ENCODE results near the gene GNAI1. TPM values are rescaled to one million over a fixed set of nuclear protein-coding genes. Genes with fewer than 3 reads are reported as not detected.

Gene GNAI1
- 100 to 1,000 TPM in 2 of 9 donors, 10 to 100 TPM in 7; 36.9 to 125 (median 72.5) TPM for total RNA-seq
- polyA plus RNA-seq, result 10 to 100 TPM; 14.8 to 92.8 (median 17.7) TPM
- long read RNA-seq, donor 1, full-length matches to known transcripts, result 29 of 29 reads
- long read RNA-seq, donor 1, partial matches to known transcripts, result 0 of 29 reads
- long read RNA-seq, donor 1, other reads (novel, unspliced or antisense), result 0 of 29 reads
- long read RNA-seq, donor 2, full-length matches to known transcripts, result 31 of 39 reads
- long read RNA-seq, donor 2, partial matches to known transcripts, result 8 of 39 reads
- long read RNA-seq, donor 2, other reads (novel, unspliced or antisense), result 0 of 39 reads
- long read RNA-seq, donor 3, full-length matches to known transcripts, result 21 of 21 reads
- long read RNA-seq, donor 3, partial matches to known transcripts, result 0 of 21 reads
- long read RNA-seq, donor 3, other reads (novel, unspliced or antisense), result 0 of 21 reads
- long read RNA-seq, donor 4, full-length matches to known transcripts, result 24 of 29 reads
- long read RNA-seq, donor 4, partial matches to known transcripts, result 2 of 29 reads
- long read RNA-seq, donor 4, other reads (novel, unspliced or antisense), result 3 of 29 reads
- long read RNA-seq, donor 5, full-length matches to known transcripts, result 228 of 234 reads
- long read RNA-seq, donor 5, partial matches to known transcripts, result 2 of 234 reads
- long read RNA-seq, donor 5, other reads (novel, unspliced or antisense), result 4 of 234 reads
- long read RNA-seq, donor 6, full-length matches to known transcripts, result 10 of 14 reads
- long read RNA-seq, donor 6, partial matches to known transcripts, result 4 of 14 reads
- long read RNA-seq, donor 6, other reads (novel, unspliced or antisense), result 0 of 14 reads
- long read RNA-seq, donor 7, full-length matches to known transcripts, result 17 of 34 reads
- long read RNA-seq, donor 7, partial matches to known transcripts, result 17 of 34 reads
- long read RNA-seq, donor 7, other reads (novel, unspliced or antisense), result 0 of 34 reads
- long read RNA-seq, donor 8, full-length matches to known transcripts, result 55 of 60 reads
- long read RNA-seq, donor 8, partial matches to known transcripts, result 5 of 60 reads
- long read RNA-seq, donor 8, other reads (novel, unspliced or antisense), result 0 of 60 reads
- long read RNA-seq, donor 9, full-length matches to known transcripts, result 27 of 49 reads
- long read RNA-seq, donor 9, partial matches to known transcripts, result 22 of 49 reads
- long read RNA-seq, donor 9, other reads (novel, unspliced or antisense), result 0 of 49 reads
- long read RNA-seq, donor 10, full-length matches to known transcripts, result 20 of 20 reads
- long read RNA-seq, donor 10, partial matches to known transcripts, result 0 of 20 reads
- long read RNA-seq, donor 10, other reads (novel, unspliced or antisense), result 0 of 20 reads

DNA sequence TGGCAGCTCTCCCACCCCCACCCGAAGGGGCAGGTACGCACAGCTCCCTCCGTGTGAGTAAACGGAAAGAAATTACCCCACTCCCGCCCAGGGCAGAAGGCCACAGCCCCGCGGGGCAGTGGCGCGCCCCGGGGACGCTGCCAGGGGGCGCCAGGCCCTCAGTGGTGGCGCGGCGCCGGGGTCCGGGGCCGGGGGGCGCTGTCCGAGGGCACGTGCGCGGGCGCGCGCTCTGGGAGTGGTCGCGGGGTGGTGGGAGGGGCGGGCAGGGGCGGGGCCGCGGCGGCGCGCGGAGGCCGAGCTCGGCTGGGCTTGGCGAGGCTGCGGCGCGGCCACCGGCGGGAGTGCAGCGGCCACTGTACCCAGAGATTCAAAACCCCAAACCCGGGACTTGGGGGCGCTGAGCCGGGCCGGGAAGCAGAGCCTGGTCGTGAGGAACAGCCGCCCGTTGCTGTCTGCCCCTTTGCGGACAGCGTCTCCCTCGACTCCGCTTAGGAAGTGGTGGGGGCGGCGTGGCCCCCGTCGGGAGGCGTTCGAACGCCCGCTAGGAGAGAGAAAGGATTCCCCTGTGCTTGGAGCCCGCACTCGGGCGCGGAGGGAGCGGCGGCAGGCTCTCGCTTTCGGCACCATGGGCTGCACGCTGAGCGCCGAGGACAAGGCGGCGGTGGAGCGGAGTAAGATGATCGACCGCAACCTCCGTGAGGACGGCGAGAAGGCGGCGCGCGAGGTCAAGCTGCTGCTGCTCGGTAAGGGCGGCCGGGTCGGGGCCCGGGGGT is at the start of gene GNAI1:
Gene GNAI1, plus strand, starts transcription at position 296 of the 773 bp plus-strand sequence. Its CDS starts 330 bp downstream, at position 626.
- intact Hi-C loops (cut with DNase I), result loop anchor here in 1 of 2 donors (10.0 kb wide), 4 partner anchors 50 to 250 kb away; no protein-coding TSS in a partner anchor

DNA sequence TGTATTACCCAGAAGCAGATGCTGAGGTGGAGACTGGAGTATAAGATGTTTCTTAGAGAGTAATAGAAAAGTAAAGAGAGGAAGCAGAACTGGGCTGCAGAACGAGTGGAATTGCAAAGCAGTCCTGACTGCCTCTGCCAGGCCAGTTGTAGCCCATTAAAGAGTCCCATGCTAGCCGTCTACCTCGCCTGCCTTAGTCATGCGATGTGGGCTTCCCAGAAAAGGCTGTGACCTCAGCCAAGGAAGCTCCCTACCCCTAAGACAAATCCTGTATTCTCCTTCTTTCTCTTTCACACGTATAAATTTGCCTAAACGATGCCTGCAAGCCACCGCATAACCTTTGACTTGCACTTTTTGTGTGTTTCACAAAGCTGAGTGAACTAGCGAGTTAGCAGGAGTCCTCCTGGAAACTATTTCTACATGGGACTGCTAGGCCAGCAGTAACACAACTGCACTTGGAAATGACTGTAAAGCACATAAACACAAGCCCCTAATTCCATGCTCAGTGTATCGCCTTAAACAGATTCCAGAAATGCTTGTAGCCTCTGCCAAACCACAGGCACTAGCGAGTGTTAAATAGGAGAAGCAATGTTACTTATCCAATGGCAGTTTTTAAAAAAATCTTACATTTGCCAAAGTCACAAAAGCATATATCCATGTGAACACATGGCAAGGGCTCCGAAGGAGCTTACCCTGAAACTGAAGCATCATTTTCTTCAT is 47.4 kb upstream of the GNAI1 start:
- TF ChIP-seq POLR2A (IDR thresholded peaks at IDR 0.05), result no peak
- TF ChIP-seq, protein P1, sequence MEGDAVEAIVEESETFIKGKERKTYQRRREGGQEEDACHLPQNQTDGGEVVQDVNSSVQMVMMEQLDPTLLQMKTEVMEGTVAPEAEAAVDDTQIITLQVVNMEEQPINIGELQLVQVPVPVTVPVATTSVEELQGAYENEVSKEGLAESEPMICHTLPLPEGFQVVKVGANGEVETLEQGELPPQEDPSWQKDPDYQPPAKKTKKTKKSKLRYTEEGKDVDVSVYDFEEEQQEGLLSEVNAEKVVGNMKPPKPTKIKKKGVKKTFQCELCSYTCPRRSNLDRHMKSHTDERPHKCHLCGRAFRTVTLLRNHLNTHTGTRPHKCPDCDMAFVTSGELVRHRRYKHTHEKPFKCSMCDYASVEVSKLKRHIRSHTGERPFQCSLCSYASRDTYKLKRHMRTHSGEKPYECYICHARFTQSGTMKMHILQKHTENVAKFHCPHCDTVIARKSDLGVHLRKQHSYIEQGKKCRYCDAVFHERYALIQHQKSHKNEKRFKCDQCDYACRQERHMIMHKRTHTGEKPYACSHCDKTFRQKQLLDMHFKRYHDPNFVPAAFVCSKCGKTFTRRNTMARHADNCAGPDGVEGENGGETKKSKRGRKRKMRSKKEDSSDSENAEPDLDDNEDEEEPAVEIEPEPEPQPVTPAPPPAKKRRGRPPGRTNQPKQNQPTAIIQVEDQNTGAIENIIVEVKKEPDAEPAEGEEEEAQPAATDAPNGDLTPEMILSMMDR (IDR thresholded peaks at IDR 0.05), result no peak
- no peaks in the 10 kb centered on the region for H3K36me3 ChIP-seq (replicated peaks in 1 of 2)
- H3K4me3 ChIP-seq, result no peak overlapping the region
- no peak for DNase-seq
- WGBS, 4 donors, result 85 to 88% (median 87%) methylated on average over 11 of the region's 11 CpGs
- H3K27ac ChIP-seq, result no peak overlapping the region
- intact Hi-C loops (cut with DNase I), result no loop called here
- H3K27me3 ChIP-seq, result no peaks in the 10 kb centered on the region
- H3K9me3 ChIP-seq (replicated peaks in 1 of 3), result no peaks in the 10 kb centered on the region
- no peaks in the 10 kb centered on the region for H3K4me1 ChIP-seq (replicated peaks in 1 of 2)

More for the DNA sequence above, at the start of gene GNAI1:
- TF ChIP-seq, protein P1 (IDR thresholded peaks at IDR 0.05), result peak in 4 of 6 experiments; percentile 28 to 56 (median 46)
- peak; percentile 42 to 80 for TF ChIP-seq POLR2A (IDR thresholded peaks at IDR 0.05)
- 0 to 1% (median 0%) methylated on average over 4 to 92 of the region's 92 CpGs for WGBS, 4 donors
- peak within 1 kb of the TSS; percentile 59 to 100 (median 90) for H3K4me3 ChIP-seq
- DNase-seq, result peak; percentile 65 to 93 (median 89)
- no peaks in the 10 kb centered on the region for H3K9me3 ChIP-seq (replicated peaks in 1 of 3)
- no peaks in the 10 kb centered on the region for H3K27me3 ChIP-seq
- no peaks in the 10 kb centered on the region for H3K36me3 ChIP-seq (replicated peaks in 1 of 2)
- peaks cover 18 to 32% of the 10 kb centered on the region in 2 donors for H3K4me1 ChIP-seq (replicated peaks in 1 of 2)
- H3K27ac ChIP-seq, result peak within 1 kb of the TSS; percentile 71 to 94 (median 92)

DNA sequence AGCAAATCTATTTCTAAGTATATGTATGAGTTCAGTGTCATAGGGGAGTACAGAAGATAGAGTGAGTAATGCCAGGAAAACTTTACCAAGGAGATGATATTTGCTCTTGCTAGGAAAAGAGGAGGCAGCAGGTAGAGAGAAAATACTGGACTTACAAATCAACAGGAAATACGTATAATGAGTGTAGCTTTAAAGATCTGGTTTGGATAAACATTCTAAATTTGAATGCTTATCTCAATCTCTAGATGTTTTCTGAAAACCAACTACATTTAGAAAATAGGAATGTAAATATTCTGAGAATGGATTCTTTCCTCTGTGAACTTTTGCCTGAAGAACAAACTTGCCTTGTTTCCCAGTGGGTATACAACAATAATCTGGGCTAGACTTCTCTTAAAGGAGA is 46.9 kb upstream of the GNAI1 start:
- WGBS, 4 donors, result 63 to 81% (median 78%) methylated on average over 1 of the region's 1 CpG
- H3K9me3 ChIP-seq (replicated peaks in 1 of 3), result no peaks in the 10 kb centered on the region
- TF ChIP-seq POLR2A (IDR thresholded peaks at IDR 0.05), result no peak
- TF ChIP-seq, protein P1 (IDR thresholded peaks at IDR 0.05), result no peak
- no peak for DNase-seq
- H3K27ac ChIP-seq, result no peak overlapping the region
- H3K4me3 ChIP-seq, result no peak overlapping the region
- H3K4me1 ChIP-seq (replicated peaks in 1 of 2), result no peaks in the 10 kb centered on the region
- no peaks in the 10 kb centered on the region for H3K36me3 ChIP-seq (replicated peaks in 1 of 2)
- intact Hi-C loops (cut with DNase I), result no loop called here
- H3K27me3 ChIP-seq, result no peaks in the 10 kb centered on the region
